Activated T-cell treated with anti-CD3 and anti-CD28 coated beads for 1 hour (primary cell): Measurements from ENCODE around the gene MVB12A.

Experiments
- DNase-seq: peaks from one replicate; pipeline ENCODE4 v3.0.0-alpha.2; 2020; ENCODE audit warnings: low read depth

The MVB12A gene

GRCh38 chr19:17445526-17446165 lies 25.8 kb downstream of the MVB12A start:
- DNase-seq, result no peak

- DNase-seq, result no peak
Measured at GRCh38 chr19:17447704-17448130, 27.9 kb downstream of the MVB12A start.

GRCh38 chr19:17448131-17448967 lies 28.5 kb downstream of the MVB12A start, which contains the start of gene TMEM221:
Gene TMEM221, minus strand, starts transcription at chr19:17448668. Its CDS starts 206 bp downstream, at chr19:17448462.
- DNase-seq, result peak; percentile 42

- DNase-seq, result no peak
Measured at GRCh38 chr19:17450264-17451075, 30.6 kb downstream of the MVB12A start.

- DNase-seq, result no peak
Measured at GRCh38 chr19:17451820-17452219, 32.0 kb downstream of the MVB12A start.

GRCh38 chr19:17454576-17455071 lies 34.8 kb downstream of the MVB12A start:
- no peak for DNase-seq

- DNase-seq, result no peak
Measured at GRCh38 chr19:17455308-17456123, 35.7 kb downstream of the MVB12A start.

GRCh38 chr19:17456127-17456526 lies 36.3 kb downstream of the MVB12A start:
- no peak for DNase-seq

GRCh38 chr19:17457616-17458015 lies 37.8 kb downstream of the MVB12A start:
- no peak for DNase-seq

- DNase-seq, result no peak
Measured at GRCh38 chr19:17458970-17459369, 39.1 kb downstream of the MVB12A start.

GRCh38 chr19:17460372-17461230 lies 40.8 kb downstream of the MVB12A start, which contains the start of gene NXNL1:
Gene NXNL1, minus strand, starts transcription at chr19:17460926. Its CDS starts 57 bp downstream, at chr19:17460869.
- DNase-seq, result no peak

- DNase-seq, result no peak
Measured at GRCh38 chr19:17466487-17466850, 46.6 kb downstream of the MVB12A start.

- no peak for DNase-seq
Measured at GRCh38 chr19:17467471-17468301, 47.8 kb downstream of the MVB12A start.

- DNase-seq, result no peak
Measured at GRCh38 chr19:17468302-17469091, 48.6 kb downstream of the MVB12A start.

- no peak for DNase-seq
Measured at GRCh38 chr19:17469092-17469480, 49.2 kb downstream of the MVB12A start.

GRCh38 chr19:17469481-17470067 lies 49.7 kb downstream of the MVB12A start:
- DNase-seq, result peak; percentile 97

- peak; percentile 82 for DNase-seq
Measured at GRCh38 chr19:17470068-17470841, 50.4 kb downstream of the MVB12A start, which contains the start of gene SLC27A1. Gene SLC27A1, plus strand, starts transcription at chr19:17470524. Its CDS starts 17 bp downstream, at chr19:17470541.
